ENCODE data around the gene ZC3H18.

DNA sequence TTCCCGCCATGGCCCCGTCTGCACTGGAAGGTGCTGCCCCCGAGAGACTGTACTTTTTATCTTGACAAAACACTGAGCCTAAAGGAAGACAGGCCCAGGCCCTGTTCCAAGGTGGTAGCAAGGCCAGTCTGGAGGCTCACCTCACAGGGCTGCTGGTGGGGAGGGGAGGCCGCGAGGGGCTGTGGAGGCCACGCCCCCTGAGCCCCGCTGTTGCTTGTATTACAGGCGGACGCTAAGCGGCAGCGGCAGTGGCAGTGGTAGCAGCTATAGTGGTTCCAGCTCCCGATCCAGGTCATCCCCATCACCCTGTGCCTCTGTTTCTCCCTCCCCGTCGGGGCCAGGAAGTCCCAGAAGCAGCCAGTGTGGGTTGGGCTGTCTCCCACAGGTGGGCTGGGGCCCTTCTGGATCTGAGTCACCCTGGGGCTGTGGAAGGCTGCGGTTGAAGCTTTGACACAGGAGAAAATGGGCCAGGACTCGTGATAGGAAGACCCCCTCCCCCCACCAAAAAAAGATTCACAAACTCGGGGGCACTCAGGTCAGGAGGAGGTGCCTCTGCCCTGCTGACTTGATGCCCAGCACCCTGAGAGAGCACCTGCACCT is 54.9 kb downstream of the ZC3H18 start:
- TF ChIP-seq POLR2AphosphoS5 (IDR thresholded peaks at IDR 0.05): no peak
- TF ChIP-seq, protein P1, sequence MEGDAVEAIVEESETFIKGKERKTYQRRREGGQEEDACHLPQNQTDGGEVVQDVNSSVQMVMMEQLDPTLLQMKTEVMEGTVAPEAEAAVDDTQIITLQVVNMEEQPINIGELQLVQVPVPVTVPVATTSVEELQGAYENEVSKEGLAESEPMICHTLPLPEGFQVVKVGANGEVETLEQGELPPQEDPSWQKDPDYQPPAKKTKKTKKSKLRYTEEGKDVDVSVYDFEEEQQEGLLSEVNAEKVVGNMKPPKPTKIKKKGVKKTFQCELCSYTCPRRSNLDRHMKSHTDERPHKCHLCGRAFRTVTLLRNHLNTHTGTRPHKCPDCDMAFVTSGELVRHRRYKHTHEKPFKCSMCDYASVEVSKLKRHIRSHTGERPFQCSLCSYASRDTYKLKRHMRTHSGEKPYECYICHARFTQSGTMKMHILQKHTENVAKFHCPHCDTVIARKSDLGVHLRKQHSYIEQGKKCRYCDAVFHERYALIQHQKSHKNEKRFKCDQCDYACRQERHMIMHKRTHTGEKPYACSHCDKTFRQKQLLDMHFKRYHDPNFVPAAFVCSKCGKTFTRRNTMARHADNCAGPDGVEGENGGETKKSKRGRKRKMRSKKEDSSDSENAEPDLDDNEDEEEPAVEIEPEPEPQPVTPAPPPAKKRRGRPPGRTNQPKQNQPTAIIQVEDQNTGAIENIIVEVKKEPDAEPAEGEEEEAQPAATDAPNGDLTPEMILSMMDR (IDR thresholded peaks at IDR 0.05): no peak

All from stomach (tissue), 4 donors.